ENCODE measurements around the gene INSYN2B.

- TF ChIP-seq EZH2 (IDR thresholded peaks at IDR 0.05; ENCODE audit: borderline replicate concordance, low read length) = no peak
- TF ChIP-seq, protein P1, sequence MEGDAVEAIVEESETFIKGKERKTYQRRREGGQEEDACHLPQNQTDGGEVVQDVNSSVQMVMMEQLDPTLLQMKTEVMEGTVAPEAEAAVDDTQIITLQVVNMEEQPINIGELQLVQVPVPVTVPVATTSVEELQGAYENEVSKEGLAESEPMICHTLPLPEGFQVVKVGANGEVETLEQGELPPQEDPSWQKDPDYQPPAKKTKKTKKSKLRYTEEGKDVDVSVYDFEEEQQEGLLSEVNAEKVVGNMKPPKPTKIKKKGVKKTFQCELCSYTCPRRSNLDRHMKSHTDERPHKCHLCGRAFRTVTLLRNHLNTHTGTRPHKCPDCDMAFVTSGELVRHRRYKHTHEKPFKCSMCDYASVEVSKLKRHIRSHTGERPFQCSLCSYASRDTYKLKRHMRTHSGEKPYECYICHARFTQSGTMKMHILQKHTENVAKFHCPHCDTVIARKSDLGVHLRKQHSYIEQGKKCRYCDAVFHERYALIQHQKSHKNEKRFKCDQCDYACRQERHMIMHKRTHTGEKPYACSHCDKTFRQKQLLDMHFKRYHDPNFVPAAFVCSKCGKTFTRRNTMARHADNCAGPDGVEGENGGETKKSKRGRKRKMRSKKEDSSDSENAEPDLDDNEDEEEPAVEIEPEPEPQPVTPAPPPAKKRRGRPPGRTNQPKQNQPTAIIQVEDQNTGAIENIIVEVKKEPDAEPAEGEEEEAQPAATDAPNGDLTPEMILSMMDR (IDR thresholded peaks at IDR 0.05; ENCODE audit: low read length) = no peak
Observed at GRCh38 chr5:169831331-169831730, 149.0 kb downstream of the INSYN2B start.

Data from OCI-LY1 (cell line).